GM19328 (cell line): ENCODE measurements around the gene MIEF1.
A peak's percentile ranks its signal among the peaks of the same experiment; 100 is the strongest.

ENCODE experiments used
- ATAC-seq: cut with Tn5 transposase; IDR thresholded peaks from one replicate; pipeline ENCODE4 v1.9.1; 2021; ENCODE audit warnings: mild to moderate bottlenecking, moderate library complexity; ENCODE audit not compliant: unreplicated experiment

The MIEF1 gene

GRCh38 chr22:39502109-39502788 is at the start of gene MIEF1:
Gene MIEF1 (plus strand): TSS chr22:39502290. CDS start chr22:39511295, 9,005 bp downstream.
- peak; percentile 88 for ATAC-seq

- no peak for ATAC-seq
Measured at GRCh38 chr22:39452740-39453040, 49.4 kb upstream of the MIEF1 start.

DNA sequence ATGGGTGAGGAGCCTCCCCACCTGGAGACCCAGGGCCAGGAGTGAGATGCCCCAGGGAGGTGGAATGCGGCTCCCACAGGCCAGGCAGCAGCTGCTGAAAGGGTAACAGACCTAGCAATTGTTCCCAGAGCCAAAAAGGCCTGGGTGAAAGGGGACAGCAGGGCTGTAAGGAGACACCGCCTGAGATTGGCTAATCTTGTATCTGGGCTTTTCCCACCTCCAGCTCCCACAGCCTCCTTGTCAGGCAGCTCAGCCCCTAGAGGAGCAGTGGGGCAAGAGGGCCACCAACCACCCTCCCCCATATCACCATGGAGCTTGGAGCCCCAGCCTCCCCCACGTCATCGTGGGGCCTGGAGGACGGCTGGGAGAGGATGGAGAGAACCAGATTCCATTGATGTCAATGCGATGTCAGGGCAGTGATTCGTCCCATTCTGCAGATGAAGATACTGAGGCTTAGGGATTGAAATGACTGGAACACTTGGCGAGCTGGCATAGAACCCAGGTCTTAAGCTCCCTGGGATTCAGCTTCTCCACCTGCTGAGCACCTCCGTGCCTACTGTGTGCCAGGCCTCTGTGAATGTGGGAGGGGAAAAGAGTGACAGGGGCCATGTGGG is 48.2 kb upstream of the MIEF1 start:
- no peak for ATAC-seq

DNA sequence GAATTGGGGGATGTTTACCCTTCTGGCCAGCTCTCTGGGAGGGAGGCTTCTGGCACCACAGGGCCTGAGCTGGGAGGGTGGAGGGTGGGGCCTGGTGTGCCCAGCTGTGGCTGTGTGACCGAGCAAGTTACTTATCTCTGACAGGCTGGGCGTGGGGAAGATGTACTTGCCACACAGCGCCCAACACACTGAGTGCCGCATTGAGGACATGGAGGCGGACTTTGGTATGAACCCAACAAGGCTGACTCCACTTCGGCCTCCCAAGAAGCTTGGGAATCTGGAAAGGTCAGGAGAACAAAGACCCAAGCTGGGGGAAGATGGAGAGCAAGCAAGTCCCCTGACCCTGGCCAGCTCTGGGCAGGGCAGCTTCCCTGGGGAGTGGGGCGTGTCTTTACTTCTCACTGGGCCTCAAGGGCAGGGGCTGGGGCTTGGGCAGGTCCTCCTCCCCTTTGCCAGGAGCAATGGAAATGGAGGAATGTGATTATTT is 47.7 kb upstream of the MIEF1 start:
- no peak for ATAC-seq

DNA sequence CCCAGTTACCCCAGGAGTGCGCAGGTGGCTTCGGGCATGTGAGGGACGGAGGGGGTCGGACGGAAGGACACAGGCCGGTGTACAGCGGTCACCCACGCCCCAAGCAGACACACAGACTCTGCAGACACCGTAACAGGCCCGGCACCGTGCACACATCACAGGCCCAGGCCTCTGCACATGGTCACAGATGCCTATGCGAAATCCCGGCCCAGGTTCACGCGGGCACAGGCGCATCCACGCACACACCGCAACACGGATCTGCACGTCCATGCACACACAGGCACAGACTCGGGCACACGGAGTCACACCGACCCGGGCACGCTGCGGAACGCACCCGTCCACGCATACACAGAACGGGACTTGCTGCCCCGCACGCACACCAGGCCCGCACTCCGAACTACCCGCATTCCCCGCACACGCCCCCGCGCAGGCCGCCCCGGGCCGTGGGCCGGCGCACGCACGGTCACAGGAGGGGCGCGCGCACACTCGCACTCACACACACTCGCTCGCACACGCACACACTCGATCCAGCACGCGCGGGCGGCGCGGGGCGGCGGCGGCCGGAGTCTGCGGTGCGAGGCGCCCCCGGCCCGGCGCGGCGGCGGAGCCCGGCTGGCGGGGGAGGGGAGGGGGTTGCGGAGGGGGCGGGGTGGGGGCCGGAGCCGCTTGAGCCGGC is 45.4 kb upstream of the MIEF1 start, which contains the start of gene MGAT3:
TSS of gene MGAT3 (plus strand) at position 491 of the 676 bp plus-strand sequence. CDS start 30,336 bp downstream, outside the sequence.
- no peak for ATAC-seq

- ATAC-seq, result no peak
Measured at GRCh38 chr22:39457198-39457555, 44.9 kb upstream of the MIEF1 start.

DNA sequence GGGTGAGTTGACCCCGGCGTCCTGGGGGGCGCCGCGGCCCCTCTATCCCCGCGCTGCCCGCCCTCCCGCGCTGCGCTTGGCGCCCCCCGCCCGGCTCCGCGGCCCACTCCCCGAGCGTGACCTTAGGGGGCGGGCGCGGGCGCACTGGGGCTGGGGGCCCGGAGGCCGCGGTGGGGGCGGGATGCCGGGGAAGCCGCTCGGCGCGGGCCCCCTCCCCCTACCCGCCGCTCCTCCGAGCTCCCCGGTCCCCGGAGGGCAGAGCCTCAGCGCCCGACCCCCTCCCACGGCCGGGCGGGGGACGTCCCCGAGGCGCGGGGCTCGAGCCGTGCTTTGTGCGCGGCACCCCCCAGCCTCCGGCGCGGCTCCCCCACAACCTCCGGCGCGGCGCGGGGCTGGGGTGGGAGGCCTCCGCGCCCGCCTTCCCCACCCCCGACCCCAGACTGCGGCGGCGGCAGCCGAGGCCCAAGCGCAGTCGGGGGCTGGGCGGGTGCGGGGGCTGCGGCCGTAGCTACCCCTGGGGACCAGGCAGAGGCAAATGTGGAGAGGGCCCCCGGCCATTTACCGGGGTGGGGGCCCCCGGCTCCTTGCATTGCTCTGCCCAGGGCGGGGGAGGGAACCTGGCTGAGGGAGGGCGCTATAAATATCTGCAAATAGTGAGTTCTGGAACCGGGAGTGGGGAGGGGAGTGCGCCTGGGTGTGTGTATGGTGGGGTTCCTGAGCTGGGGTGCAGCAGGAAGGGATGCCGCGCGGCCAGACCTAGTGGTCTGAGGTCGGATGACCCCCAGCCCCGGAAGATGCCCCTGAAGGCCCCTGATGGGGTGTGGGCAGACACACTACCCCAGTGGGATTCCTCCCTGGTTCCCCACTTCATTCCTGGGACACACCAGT is 44.3 kb upstream of the MIEF1 start:
- no peak for ATAC-seq

- no peak for ATAC-seq
Measured at GRCh38 chr22:39458444-39459083, 43.5 kb upstream of the MIEF1 start.

DNA sequence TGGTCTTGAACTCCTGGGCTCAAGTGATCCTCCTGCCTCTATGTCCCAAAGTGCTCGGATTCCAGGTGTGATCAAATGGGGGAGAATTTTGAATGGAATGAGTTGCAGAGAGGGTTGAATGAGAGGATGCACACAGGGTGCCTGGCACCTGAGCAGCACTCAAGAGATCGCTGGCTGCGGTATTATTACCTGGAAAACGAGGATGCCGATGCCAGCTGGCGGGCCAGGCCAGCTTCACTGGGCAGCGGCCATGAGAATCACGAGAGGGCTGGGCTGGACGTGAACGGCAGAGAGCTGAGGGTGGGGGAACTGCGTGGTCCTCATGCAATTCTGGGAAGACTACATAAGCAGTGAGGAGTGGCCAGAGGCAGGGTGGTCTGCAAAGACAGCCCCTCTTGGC is 42.4 kb upstream of the MIEF1 start:
- ATAC-seq, result no peak

GRCh38 chr22:39462443-39463221 is 39.5 kb upstream of the MIEF1 start:
- ATAC-seq, result no peak

DNA sequence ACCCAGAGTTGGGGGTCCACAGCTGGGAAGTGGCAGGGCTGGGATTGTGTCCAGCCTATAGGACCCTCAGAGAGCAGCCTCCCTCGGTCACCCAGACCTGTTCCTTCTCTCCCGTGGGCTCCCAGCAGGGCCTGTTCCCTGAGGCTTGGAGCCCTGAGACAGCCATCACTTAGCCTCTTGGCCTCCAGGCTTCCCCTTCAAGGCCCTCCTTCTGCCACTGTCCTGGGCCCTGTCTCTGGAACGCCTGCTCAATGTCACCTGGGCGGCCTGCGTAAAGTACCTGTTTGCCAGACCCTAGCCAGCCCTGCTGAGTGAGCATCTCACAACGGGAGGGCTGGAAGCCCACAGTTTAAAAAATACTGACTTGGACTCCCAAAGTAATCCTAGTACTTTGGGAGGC is 38.8 kb upstream of the MIEF1 start:
- ATAC-seq, result no peak

GRCh38 chr22:39463931-39464390 is 38.1 kb upstream of the MIEF1 start:
- no peak for ATAC-seq

- no peak for ATAC-seq
Measured at GRCh38 chr22:39466228-39467006, 35.7 kb upstream of the MIEF1 start.

GRCh38 chr22:39467390-39467895 is 34.6 kb upstream of the MIEF1 start:
- no peak for ATAC-seq

DNA sequence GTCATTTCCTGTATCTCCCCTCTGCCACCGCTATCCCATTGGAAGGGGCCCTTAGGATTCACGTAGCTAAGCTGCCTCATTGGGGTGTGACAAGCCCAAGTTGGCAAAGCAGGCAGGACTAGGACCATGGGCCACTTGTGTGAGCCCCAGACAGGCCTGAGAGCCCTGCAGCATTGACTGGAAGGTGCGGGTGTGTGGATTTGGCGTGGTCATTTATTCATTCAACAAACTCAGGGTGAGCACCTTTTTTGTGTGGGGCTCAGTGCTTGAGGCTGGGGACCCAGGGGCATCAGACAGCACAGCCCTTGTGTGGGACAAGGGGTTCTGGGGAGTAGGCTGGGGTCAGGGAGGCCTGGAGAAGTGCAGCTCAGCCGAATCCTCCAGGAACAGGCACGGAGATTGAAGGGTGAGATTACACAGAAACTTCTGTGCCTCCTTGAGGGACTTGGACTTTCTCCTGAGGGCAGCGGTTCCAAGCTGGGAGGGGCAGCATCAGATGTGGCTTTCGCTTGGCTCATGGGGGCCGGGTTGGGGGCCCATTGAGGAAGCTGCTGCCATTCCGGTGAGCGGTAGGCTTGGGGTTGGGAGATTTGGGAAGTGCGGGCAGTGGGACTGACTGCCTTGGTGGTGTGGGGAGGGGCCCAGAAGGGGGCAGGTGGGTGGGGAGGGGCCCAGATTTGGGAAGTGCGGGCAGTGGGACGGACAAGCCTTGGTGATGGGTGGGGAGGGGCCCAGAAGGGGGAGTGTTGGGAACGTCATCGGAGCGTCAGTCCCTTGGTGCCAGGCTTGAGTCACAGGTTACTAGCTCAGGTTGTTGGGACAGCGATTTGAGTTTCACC is 33.4 kb upstream of the MIEF1 start:
- ATAC-seq, result no peak

DNA sequence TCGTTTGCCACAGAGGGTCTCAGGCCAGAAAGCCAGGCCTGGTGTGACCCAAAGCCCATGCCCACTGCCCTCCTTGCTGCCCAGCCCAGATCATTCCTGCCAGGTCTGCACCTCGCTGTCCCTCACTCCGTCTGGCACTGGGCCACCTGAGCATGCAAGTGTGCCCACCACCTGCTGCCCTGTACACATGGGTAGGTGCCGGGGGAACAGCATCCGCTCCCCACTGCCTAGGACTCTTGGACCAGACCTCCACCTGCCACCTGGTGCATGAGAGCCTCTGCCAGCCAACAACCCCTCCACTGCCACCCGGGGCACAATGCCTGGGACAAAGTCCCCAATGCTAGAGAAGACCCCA is 32.8 kb upstream of the MIEF1 start:
- no peak for ATAC-seq

GRCh38 chr22:39469681-39470450 is 32.2 kb upstream of the MIEF1 start:
- ATAC-seq, result no peak
